C4-2B (cell line): ENCODE data around the gene ZFAND3.

Experiments
- ZFX ChIP-seq: fragments of 450-650 bp; IDR thresholded peaks from 2 replicates; pipeline ENCODE4 v1.6.1; 2017
- TF ChIP-seq, protein P1 (sequence below): fragments of 450-650 bp; conservative IDR thresholded peaks from 2 replicates; pipeline ENCODE4 v1.5.1; 2017; ENCODE audit warnings: mild to moderate bottlenecking

- TF ChIP-seq, protein P1, sequence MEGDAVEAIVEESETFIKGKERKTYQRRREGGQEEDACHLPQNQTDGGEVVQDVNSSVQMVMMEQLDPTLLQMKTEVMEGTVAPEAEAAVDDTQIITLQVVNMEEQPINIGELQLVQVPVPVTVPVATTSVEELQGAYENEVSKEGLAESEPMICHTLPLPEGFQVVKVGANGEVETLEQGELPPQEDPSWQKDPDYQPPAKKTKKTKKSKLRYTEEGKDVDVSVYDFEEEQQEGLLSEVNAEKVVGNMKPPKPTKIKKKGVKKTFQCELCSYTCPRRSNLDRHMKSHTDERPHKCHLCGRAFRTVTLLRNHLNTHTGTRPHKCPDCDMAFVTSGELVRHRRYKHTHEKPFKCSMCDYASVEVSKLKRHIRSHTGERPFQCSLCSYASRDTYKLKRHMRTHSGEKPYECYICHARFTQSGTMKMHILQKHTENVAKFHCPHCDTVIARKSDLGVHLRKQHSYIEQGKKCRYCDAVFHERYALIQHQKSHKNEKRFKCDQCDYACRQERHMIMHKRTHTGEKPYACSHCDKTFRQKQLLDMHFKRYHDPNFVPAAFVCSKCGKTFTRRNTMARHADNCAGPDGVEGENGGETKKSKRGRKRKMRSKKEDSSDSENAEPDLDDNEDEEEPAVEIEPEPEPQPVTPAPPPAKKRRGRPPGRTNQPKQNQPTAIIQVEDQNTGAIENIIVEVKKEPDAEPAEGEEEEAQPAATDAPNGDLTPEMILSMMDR = no peak
- TF ChIP-seq ZFX = no peak
Observed at GRCh38 chr6:38107073-38107472, 287.5 kb downstream of the ZFAND3 start.
